Gastrocnemius medialis (tissue), 4 donors: ENCODE data around the gene TMX1. TPM values are rescaled to one million over a fixed set of nuclear protein-coding genes. Genes with fewer than 3 reads are reported as not detected.

Experiments used
- ATAC-seq, 2 donors: fragments of 150-250 bp; one replicate each; pipeline ENCODE4 v1.9.1; 2016
- DNase-seq, 2 donors: peaks; one replicate each; pipeline ENCODE4 v3.0.0-alpha.2; 2019
- H3K27ac ChIP-seq, 4 donors: fragments of 200-600 bp; sonication (generic); 1 replicate in 1 of 4; 2 replicates in 3 of 4; pipeline ENCODE4 v1.5.1; 2016 to 2018; ENCODE audit warnings: mild to moderate bottlenecking in 2 of 4, moderate library complexity in 1 of 4
- H3K27me3 ChIP-seq, 3 donors: fragments of 200-600 bp; sonication (generic) in 2 of 3; 1 replicate in 1 of 3; 2 replicates in 2 of 3; pipeline versions ENCODE4 v1.5.1 to v1.6.0; 2016 to 2019; ENCODE audit warnings: mild to moderate bottlenecking in 1 of 3, moderate library complexity in 1 of 3
- H3K36me3 ChIP-seq, 2 donors: fragments of 200-600 bp; sonication (generic) in 1 of 2; one replicate each; pipeline ENCODE4 v1.5.1; 2017 to 2018
- H3K4me1 ChIP-seq, 2 donors: fragments of 200-600 bp; sonication (generic) in 1 of 2; one replicate each; pipeline ENCODE4 v1.5.1; 2016 to 2017; ENCODE audit warnings: mild to moderate bottlenecking in 2 of 2
- H3K4me3 ChIP-seq, 4 donors: fragments of 200-600 bp; sonication (generic) in 3 of 4; 1 replicate in 1 of 4; 2 replicates in 3 of 4; pipeline ENCODE4 v1.5.1; 2016 to 2019; ENCODE audit warnings: mild to moderate bottlenecking in 2 of 4
- H3K9me3 ChIP-seq, 3 donors: fragments of 200-600 bp; sonication (generic) in 2 of 3; 1 replicate in 1 of 3; 2 replicates in 2 of 3; pipeline ENCODE4 v1.5.1; 2016 to 2019
- CTCF ChIP-seq, 5 experiments: fragments of 450-650 bp in 3 of 5; fragments of 200-600 bp in 2 of 5; sonication (generic) in 2 of 5; IDR thresholded peaks in 4 of 5; conservative IDR thresholded peaks in 1 of 5; 1 replicate in 4 of 5; 2 replicates in 1 of 5; pipeline ENCODE4 v1.5.1; 2016 to 2019; ENCODE audit warnings: antibody characterized with exemption in 5 of 5, mild to moderate bottlenecking in 3 of 5, moderate library complexity in 3 of 5
- POLR2A ChIP-seq, 2 donors: fragments of 450-650 bp; IDR thresholded peaks; one replicate each; pipeline ENCODE4 v1.6.1; 2017; ENCODE audit warnings: antibody characterized with exemption in 2 of 2, mild to moderate bottlenecking in 2 of 2, moderate library complexity in 2 of 2
- in situ Hi-C, 4 donors: fragments of 200-750 bp; cut with MboI; loops; one replicate each; pipeline versions ENCODE4 v1.15.0 to v1.8.0; 2017; ENCODE audit warnings: low sequenced_read_pairs in 4 of 4
- intact Hi-C: fragments of 100-400 bp; cut with DNase I; formaldehyde crosslinking; loops from one replicate; pipeline ENCODE4 v1.15.1; 2023; ENCODE audit warnings: low total_unique reads
- total RNA-seq, 4 donors: library from RNA; depleted of rRNA; stranded (reverse); fragments of >200 nt; gene quantifications; one replicate each; pipeline versions ENCODE4 v1.1.0 to v1.2.3, GENCODE V29; 2016

The TMX1 gene
- total RNA-seq, 4 donors from 2014 or later, result 13.5 to 17.3 (median 15.7) TPM

DNA sequence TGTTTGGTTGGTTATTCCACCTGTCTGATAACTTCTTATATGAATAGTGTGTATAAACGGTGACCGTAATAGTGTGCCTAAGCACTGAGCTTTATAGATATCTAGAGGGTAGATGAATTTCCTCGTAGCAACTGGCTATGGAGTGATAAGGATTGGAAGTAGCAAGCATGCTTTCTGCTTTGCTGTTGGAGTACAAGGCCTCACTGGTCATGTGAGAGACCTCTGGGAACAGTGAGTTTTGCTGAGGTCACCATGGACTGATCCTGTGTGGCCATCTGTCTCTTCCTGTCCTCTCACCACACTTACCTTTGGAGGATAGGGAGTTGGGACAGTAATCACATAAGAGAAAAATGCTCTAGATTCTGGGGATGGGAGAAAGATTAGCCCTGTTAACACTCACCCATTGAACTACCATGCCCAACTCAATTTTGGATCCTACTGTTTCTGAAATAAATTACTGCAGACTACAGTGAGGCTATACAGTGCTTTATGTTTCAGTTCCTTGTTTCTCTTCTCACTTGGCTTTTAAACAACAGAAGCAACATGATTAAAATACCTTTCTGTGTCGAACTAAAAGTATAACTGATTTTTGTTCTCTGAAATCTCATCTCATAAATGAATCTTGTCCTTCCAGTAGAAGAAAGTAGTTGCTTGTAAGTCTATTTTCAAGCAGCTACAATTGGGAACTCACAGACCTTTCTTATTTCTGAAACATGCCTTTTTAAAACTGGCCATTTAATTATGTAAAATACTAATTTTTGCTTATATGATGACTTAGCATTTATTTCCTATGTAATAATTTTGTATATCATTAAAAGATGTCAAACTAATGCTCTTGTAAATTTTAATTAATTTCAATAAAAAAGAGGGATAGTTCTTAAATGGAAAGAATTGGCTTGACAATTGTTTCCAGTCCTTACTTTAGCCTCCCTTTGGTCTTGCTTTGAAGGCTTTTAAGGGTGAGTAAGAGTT, 8.3 kb downstream of the TMX1 start:
- H3K4me1 ChIP-seq, result peaks cover 0 to 4% of the 10 kb centered on the region in 2 donors

DNA sequence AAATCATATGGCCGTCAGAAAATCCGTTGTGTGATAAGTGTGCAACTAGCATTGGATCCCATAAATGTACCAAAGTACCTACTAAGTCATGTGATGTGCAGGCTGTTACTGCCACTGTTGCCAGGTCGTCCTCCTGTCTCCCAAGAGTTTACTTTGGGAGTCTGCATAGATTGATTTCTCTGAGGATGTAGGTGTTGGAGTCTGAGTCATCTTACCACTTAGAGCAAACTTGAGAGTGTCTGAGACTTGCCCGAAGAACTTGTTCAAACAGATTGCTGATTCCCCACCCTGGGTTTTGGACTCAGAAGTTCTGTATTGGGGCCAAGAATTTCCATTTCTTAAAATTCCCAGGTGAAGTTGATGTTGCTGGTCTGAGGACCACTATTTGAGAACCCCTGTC, 11.4 kb downstream of the TMX1 start:
- in situ Hi-C loops (no loop called here), intact Hi-C loops (no loop called here)
- no peak overlapping the region for H3K4me3 ChIP-seq
- peaks cover 4 to 59% of the 10 kb centered on the region in 2 donors for H3K36me3 ChIP-seq
- DNase-seq (no peak), ATAC-seq (no peak)
- no peaks in the 10 kb centered on the region for H3K4me1 ChIP-seq
- H3K27ac ChIP-seq, result no peak overlapping the region
- H3K9me3 ChIP-seq, result no peaks in the 10 kb centered on the region
- TF ChIP-seq POLR2A (IDR thresholded peaks at IDR 0.05), result no peak
- TF ChIP-seq CTCF (IDR thresholded peaks at IDR 0.05 in 4 of 5, conservative IDR thresholded peaks at IDR 0.05 in 1 of 5), result no peak
- H3K27me3 ChIP-seq, result no peaks in the 10 kb centered on the region

More for the DNA sequence above, 8.3 kb downstream of the TMX1 start:
- intact Hi-C loops (loop anchor here (10.0 kb wide), 2 partner anchors 704 to 1634 kb away; no protein-coding TSS in a partner anchor), in situ Hi-C loops (loop anchor here in 1 of 4 donors (25.0 kb wide), 1 partner anchor 286 kb away; no protein-coding TSS in a partner anchor)
- Histone ChIP-seq H3K27ac (no peak overlapping the region), H3K9me3 (no peaks in the 10 kb centered on the region), H3K4me3 (no peak overlapping the region), H3K36me3 (peaks cover 4 to 44% of the 10 kb centered on the region in 2 donors), H3K27me3 (no peaks in the 10 kb centered on the region)
- ATAC-seq (no peak), DNase-seq (no peak)
- no peak for TF ChIP-seq CTCF (IDR thresholded peaks at IDR 0.05 in 4 of 5, conservative IDR thresholded peaks at IDR 0.05 in 1 of 5)
- TF ChIP-seq POLR2A (IDR thresholded peaks at IDR 0.05), result no peak

- in situ Hi-C loops, result no loop called here
- no peak overlapping the region for H3K4me3 ChIP-seq
- no peaks in the 10 kb centered on the region for H3K4me1 ChIP-seq
- no peaks in the 10 kb centered on the region for H3K9me3 ChIP-seq
- ATAC-seq, result no peak
- TF ChIP-seq CTCF (IDR thresholded peaks at IDR 0.05 in 4 of 5, conservative IDR thresholded peaks at IDR 0.05 in 1 of 5) (no peak), POLR2A (IDR thresholded peaks at IDR 0.05) (no peak)
- no peaks in the 10 kb centered on the region for H3K27me3 ChIP-seq
- intact Hi-C loops, result no loop called here
- DNase-seq, result no peak
- no peak overlapping the region for H3K27ac ChIP-seq
- peaks cover 4 to 44% of the 10 kb centered on the region in 2 donors for H3K36me3 ChIP-seq
Measured at GRCh38 chr14:51253880-51254279, 13.8 kb downstream of the TMX1 start.

GRCh38 chr14:51258280-51258679, 18.2 kb downstream of the TMX1 start:
- H3K27ac ChIP-seq, result no peak overlapping the region
- DNase-seq, result no peak
- H3K27me3 ChIP-seq, result no peaks in the 10 kb centered on the region
- in situ Hi-C loops (no loop called here), intact Hi-C loops (no loop called here)
- no peak for TF ChIP-seq CTCF (IDR thresholded peaks at IDR 0.05 in 4 of 5, conservative IDR thresholded peaks at IDR 0.05 in 1 of 5)
- TF ChIP-seq POLR2A (IDR thresholded peaks at IDR 0.05), result no peak
- peaks cover 0 to 29% of the 10 kb centered on the region in 2 donors for H3K36me3 ChIP-seq
- no peak overlapping the region for H3K4me3 ChIP-seq
- no peak for ATAC-seq
- H3K9me3 ChIP-seq, result no peaks in the 10 kb centered on the region
- H3K4me1 ChIP-seq, result no peaks in the 10 kb centered on the region
